Measurements from ENCODE around the gene SLC2A11.
"Not testable (repeated sequence)": the region's sequence is repeated elsewhere in the genome, so short reads cannot be mapped to it uniquely, and the experiment has no call there.

The SLC2A11 gene

DNA sequence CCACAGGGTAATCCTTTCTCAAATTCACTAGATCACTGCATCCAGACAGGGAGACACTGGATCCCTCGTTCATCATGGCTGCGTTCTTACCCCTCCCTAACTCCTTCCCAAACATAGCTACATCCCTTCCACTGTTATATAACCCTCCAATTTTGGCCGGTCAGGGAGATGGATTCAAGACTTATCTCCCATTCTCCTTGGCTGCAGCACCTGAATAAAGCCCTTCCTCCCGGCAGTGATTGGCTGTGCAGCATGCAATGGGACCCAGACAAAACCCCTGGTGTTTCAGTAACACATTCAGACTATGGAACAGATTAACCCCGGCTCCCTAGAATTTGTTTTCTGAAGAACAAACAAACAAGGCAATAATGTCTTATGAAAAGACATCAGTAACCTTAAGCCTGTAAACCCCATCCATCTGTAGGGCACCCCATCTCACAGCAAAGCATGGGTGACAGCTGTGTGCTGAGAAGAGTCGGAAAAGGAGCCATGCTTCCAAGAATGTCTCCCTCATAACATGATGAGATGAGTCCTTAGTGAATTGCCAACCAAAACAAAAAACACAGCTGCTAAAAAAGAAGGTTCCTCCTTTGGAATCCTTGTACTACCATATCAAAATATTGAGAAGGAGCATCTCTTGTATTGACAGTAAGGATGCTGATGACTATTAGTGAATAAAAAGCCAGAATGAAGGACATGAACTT is 41.5 kb downstream of the SLC2A11 start:
- H3K4me1 ChIP-seq (ENCODE audit: control insufficient read depth, insufficient read depth, low read length, poor library complexity, severe bottlenecking): peaks cover 3% of the 10 kb centered on the region
- 87 to 96% methylated on average over 5 to 6 of the region's 6 CpGs for WGBS, 2 experiments (ENCODE audit: insufficient coverage in 2 of 2)
- H3K4me3 ChIP-seq (ENCODE audit: extremely low read depth, insufficient read depth, low read length, poor library complexity, severe bottlenecking): no peak overlapping the region
- H3K36me3 ChIP-seq (ENCODE audit: control insufficient read depth, insufficient read depth, low read length): peaks cover 32% of the 10 kb centered on the region
- H3K27ac ChIP-seq (ENCODE audit: low read depth, low read length, severe bottlenecking): no peak overlapping the region
- peaks cover 3% of the 10 kb centered on the region for H3K9me3 ChIP-seq (ENCODE audit: control insufficient read depth, low read length)

DNA sequence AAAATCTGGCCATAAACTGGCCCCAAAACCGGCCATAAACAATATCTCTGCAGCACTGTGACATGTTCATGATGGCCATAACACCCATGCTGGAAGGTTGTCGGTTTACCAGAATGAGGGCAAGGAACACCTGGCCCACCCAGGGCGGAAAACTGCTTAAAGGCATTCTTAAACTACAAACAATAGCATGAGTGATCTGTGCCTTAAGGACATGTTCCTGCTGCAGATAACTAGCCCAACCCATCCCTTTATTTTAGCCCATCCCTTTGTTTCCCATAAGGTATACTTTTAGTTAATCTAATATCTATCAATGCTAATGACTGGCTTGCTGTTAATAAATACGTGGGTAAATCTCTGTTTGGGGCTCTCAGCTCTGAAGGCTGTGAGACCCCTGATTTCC is 42.6 kb downstream of the SLC2A11 start:
- H3K36me3 ChIP-seq (ENCODE audit: control insufficient read depth, insufficient read depth, low read length): peaks cover 32% of the 10 kb centered on the region
- not testable (repeated sequence) for H3K27ac ChIP-seq (ENCODE audit: low read depth, low read length, severe bottlenecking); H3K4me1 ChIP-seq (ENCODE audit: control insufficient read depth, insufficient read depth, low read length, poor library complexity, severe bottlenecking); H3K9me3 ChIP-seq (ENCODE audit: control insufficient read depth, low read length); H3K4me3 ChIP-seq (ENCODE audit: extremely low read depth, insufficient read depth, low read length, poor library complexity, severe bottlenecking)
- WGBS, 2 experiments (ENCODE audit: insufficient coverage in 2 of 2): 100% methylated on average over 2 to 3 of the region's 4 CpGs

DNA sequence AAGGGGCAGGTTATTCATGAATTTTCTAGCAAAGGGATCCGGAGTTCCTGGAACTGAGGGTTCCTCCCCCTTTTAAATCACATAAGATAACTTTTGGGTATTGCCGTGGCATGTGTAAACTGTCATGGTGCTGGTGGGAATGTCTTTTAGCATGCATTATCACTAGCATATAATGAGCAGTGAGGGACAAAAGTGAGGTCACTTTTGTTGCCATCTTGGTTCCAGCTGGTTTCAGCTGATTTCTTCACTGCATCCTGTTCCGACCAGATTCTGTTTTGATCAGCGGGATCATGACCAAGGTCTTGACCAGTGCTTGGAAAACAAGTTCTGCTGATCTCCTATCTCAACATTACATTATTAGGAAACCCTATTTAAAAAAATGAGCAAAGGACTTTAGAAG is 43.9 kb downstream of the SLC2A11 start:
- H3K36me3 ChIP-seq (ENCODE audit: control insufficient read depth, insufficient read depth, low read length): peaks cover 21% of the 10 kb centered on the region
- H3K4me3 ChIP-seq (ENCODE audit: extremely low read depth, insufficient read depth, low read length, poor library complexity, severe bottlenecking): no peak overlapping the region
- H3K4me1 ChIP-seq (ENCODE audit: control insufficient read depth, insufficient read depth, low read length, poor library complexity, severe bottlenecking): no peaks in the 10 kb centered on the region
- H3K27ac ChIP-seq (ENCODE audit: low read depth, low read length, severe bottlenecking): no peak overlapping the region
- 95 to 100% methylated on average over 2 of the region's 4 CpGs for WGBS, 2 experiments (ENCODE audit: insufficient coverage in 2 of 2)
- H3K9me3 ChIP-seq (ENCODE audit: control insufficient read depth, low read length): peaks cover 3% of the 10 kb centered on the region

GRCh38 chr22:23903328-23903971 is 45.8 kb downstream of the SLC2A11 start:
- Histone ChIP-seq H3K4me3 (ENCODE audit: extremely low read depth, insufficient read depth, low read length, poor library complexity, severe bottlenecking) (no peak overlapping the region), H3K4me1 (ENCODE audit: control insufficient read depth, insufficient read depth, low read length, poor library complexity, severe bottlenecking) (no peaks in the 10 kb centered on the region), H3K9me3 (ENCODE audit: control insufficient read depth, low read length) (peaks cover 3% of the 10 kb centered on the region), H3K36me3 (ENCODE audit: control insufficient read depth, insufficient read depth, low read length) (peaks cover 5% of the 10 kb centered on the region), H3K27ac (ENCODE audit: low read depth, low read length, severe bottlenecking) (no peak overlapping the region)
- WGBS, 2 experiments (ENCODE audit: insufficient coverage in 2 of 2): 87 to 95% methylated on average over 7 to 8 of the region's 8 CpGs

DNA sequence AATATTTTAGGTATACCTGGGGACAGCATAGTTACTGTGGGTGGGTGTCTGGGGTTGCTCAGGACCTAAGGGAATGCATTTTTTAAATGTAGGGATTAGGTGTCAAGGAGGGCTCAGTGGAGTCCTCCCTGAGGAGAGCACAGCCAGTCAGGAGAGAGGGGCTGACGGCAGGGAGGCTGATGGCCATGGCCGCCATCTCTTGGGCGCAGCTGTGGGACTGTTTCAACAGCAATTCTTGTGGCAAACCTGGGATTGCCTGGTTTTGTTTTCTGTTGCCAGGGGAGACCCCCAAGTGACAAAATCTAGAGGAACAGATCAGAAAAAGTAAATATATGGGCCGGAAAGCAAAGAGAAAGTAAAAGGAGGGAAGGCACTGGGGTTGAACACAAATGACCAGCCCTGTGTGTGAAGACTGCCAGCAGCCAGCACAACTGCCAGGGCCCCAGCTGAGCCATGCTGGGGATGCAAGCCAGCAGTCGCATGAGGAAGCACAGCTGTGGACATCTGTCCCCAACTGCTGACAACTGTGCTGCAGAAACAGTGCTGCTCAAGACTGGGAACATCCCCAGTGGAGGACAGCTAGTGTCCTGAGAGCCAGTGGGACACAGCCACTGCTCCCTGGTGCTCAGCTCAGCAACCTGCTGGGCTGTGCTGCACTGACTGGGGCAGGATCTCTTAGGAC is 47.0 kb downstream of the SLC2A11 start:
- 89 to 93% methylated on average over 4 to 5 of the region's 5 CpGs for WGBS, 2 experiments (ENCODE audit: insufficient coverage in 2 of 2)
- Histone ChIP-seq H3K27ac (ENCODE audit: low read depth, low read length, severe bottlenecking) (no peak overlapping the region), H3K36me3 (ENCODE audit: control insufficient read depth, insufficient read depth, low read length) (no peaks in the 10 kb centered on the region), H3K4me3 (ENCODE audit: extremely low read depth, insufficient read depth, low read length, poor library complexity, severe bottlenecking) (no peak overlapping the region), H3K4me1 (ENCODE audit: control insufficient read depth, insufficient read depth, low read length, poor library complexity, severe bottlenecking) (no peaks in the 10 kb centered on the region), H3K9me3 (ENCODE audit: control insufficient read depth, low read length) (peaks cover 3% of the 10 kb centered on the region)

DNA sequence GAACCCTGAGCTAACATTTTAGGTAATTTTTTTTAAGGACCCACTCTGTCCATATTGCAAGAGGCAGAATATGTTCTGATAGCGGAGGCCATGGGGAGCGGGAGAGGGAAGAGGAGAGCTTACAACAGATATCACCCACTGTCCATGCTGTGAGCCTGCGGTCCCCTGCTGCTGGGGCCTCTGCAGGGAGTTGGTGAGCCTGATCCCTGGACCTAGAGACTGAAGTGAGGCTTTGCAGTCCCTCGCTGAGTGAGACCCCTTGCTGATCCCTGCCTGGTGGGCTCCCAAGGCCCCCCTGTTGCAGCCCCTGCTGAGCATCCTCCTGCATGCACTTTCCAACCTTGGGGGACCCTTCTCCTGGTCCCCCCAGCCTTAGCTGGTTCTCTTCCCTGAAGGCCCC is 49.0 kb downstream of the SLC2A11 start:
- no peaks in the 10 kb centered on the region for H3K4me1 ChIP-seq (ENCODE audit: control insufficient read depth, insufficient read depth, low read length, poor library complexity, severe bottlenecking)
- WGBS, 2 experiments (ENCODE audit: insufficient coverage in 2 of 2): 82 to 89% methylated on average over 3 to 4 of the region's 4 CpGs
- no peak overlapping the region for H3K27ac ChIP-seq (ENCODE audit: low read depth, low read length, severe bottlenecking)
- no peaks in the 10 kb centered on the region for H3K36me3 ChIP-seq (ENCODE audit: control insufficient read depth, insufficient read depth, low read length)
- no peak overlapping the region for H3K4me3 ChIP-seq (ENCODE audit: extremely low read depth, insufficient read depth, low read length, poor library complexity, severe bottlenecking)
- no peaks in the 10 kb centered on the region for H3K9me3 ChIP-seq (ENCODE audit: control insufficient read depth, low read length)

- not testable (repeated sequence) for H3K4me1 ChIP-seq (ENCODE audit: control insufficient read depth, insufficient read depth, low read length, poor library complexity, severe bottlenecking); H3K4me3 ChIP-seq (ENCODE audit: extremely low read depth, insufficient read depth, low read length, poor library complexity, severe bottlenecking); H3K27ac ChIP-seq (ENCODE audit: low read depth, low read length, severe bottlenecking); H3K9me3 ChIP-seq (ENCODE audit: control insufficient read depth, low read length); H3K36me3 ChIP-seq (ENCODE audit: control insufficient read depth, insufficient read depth, low read length)
- WGBS, 2 experiments (ENCODE audit: insufficient coverage in 2 of 2): 70% methylated on average over 2 of the region's 10 CpGs; no CpG with 5 or more reads in 1 of the 2 experiments
These were observed 49.7 kb downstream of the SLC2A11 start for GRCh38 chr22:23907423-23907822.

DNA sequence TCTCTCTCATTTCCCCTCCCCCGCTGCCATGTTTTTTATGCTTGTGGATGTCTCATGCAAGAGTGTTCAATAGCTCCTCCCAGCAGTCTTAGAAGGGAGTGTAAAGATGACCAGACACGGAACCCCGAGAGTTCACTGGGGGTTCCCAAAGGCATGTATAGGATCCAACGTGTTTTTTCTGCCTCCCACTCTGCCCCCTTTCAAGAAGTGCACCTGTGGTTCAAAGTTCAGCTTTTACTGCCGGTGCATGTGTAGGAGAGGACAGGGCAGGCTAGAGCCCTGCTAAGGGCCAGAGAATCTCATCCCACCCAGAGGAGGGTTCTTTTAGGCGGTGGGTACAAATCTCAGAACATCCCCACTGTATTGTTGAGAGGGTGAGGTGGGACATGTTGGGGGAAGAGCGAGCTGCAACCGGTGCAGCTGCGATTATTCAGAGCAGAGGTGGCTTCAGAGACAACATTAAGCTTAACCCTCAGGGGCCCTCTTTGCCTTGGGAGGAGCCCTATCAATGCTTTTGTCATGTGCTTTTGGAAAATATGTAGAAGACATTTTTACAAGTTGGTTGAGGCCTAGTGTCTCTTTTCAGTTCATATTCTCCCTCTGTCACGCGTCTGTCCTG is 51.0 kb downstream of the SLC2A11 start:
- H3K9me3 ChIP-seq (ENCODE audit: control insufficient read depth, low read length): peaks cover 7% of the 10 kb centered on the region
- H3K4me3 ChIP-seq (ENCODE audit: extremely low read depth, insufficient read depth, low read length, poor library complexity, severe bottlenecking): no peak overlapping the region
- no peaks in the 10 kb centered on the region for H3K4me1 ChIP-seq (ENCODE audit: control insufficient read depth, insufficient read depth, low read length, poor library complexity, severe bottlenecking)
- 75 to 81% methylated on average over 4 of the region's 11 CpGs for WGBS, 2 experiments (ENCODE audit: insufficient coverage in 2 of 2)
- H3K27ac ChIP-seq (ENCODE audit: low read depth, low read length, severe bottlenecking): no peak overlapping the region
- H3K36me3 ChIP-seq (ENCODE audit: control insufficient read depth, insufficient read depth, low read length): no peaks in the 10 kb centered on the region

GRCh38 chr22:23909296-23909898 is 51.7 kb downstream of the SLC2A11 start:
- Histone ChIP-seq H3K4me3 (ENCODE audit: extremely low read depth, insufficient read depth, low read length, poor library complexity, severe bottlenecking) (no peak overlapping the region), H3K4me1 (ENCODE audit: control insufficient read depth, insufficient read depth, low read length, poor library complexity, severe bottlenecking) (no peaks in the 10 kb centered on the region), H3K27ac (ENCODE audit: low read depth, low read length, severe bottlenecking) (no peak overlapping the region), H3K36me3 (ENCODE audit: control insufficient read depth, insufficient read depth, low read length) (no peaks in the 10 kb centered on the region), H3K9me3 (ENCODE audit: control insufficient read depth, low read length) (peaks cover 7% of the 10 kb centered on the region)
- WGBS, 2 experiments (ENCODE audit: insufficient coverage in 2 of 2): 83 to 92% methylated on average over 3 to 5 of the region's 6 CpGs

DNA sequence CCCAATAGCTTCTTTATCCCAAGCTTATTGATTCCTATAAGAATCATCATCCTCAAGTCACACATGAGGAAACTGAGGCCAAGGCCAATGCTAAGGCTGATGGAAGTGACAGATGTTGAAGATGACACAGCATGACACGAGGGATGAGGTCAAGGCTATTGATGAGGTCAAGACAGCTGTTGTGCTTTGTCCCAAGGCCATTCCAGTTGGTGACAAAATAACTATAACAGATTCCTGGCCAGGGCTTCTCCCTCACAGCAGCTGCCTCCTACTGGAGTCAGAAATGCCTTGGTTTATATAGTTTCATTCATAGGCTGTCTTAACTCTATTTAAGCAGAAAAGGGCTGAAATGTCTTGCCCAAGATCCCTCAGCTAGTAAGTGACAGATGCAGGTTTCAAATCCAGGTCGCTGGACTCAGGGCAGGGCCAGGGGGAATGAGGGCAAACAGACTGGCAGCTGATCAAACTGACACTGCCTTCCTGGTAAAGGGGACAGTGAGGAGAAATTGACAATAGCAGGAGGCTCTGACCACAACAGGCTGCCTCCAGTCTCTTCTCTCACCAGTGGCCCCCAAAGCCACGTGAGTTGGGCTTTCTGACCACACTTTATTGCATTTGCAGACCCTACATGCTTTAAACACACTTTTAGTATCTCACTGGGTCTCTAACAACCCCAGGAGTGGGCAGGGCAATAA is 53.0 kb downstream of the SLC2A11 start:
- H3K4me3 ChIP-seq (ENCODE audit: extremely low read depth, insufficient read depth, low read length, poor library complexity, severe bottlenecking): no peak overlapping the region
- H3K4me1 ChIP-seq (ENCODE audit: control insufficient read depth, insufficient read depth, low read length, poor library complexity, severe bottlenecking): no peaks in the 10 kb centered on the region
- WGBS, 2 experiments (ENCODE audit: insufficient coverage in 2 of 2): 92 to 97% methylated on average over 3 of the region's 3 CpGs
- no peak overlapping the region for H3K27ac ChIP-seq (ENCODE audit: low read depth, low read length, severe bottlenecking)
- peaks cover 7% of the 10 kb centered on the region for H3K9me3 ChIP-seq (ENCODE audit: control insufficient read depth, low read length)
- H3K36me3 ChIP-seq (ENCODE audit: control insufficient read depth, insufficient read depth, low read length): no peaks in the 10 kb centered on the region

All from mesodermal cell (in vitro differentiated cells).